GM18505 (cell line): ENCODE data around the gene CABP2.
"Not testable (repeated sequence)": the region's sequence is repeated elsewhere in the genome, so short reads cannot be mapped to it uniquely, and the experiment has no call there.

Experiments used
- ATAC-seq: cut with Tn5 transposase; IDR thresholded peaks from one replicate; pipeline ENCODE4 v1.9.1; 2021; ENCODE audit not compliant: unreplicated experiment
- POLR2A ChIP-seq: IDR thresholded peaks from 4 replicates; pipeline ENCODE4 v1.6.1; 2011; ENCODE audit warnings: borderline replicate concordance; ENCODE audit not compliant: insufficient read depth, insufficient read length; ENCODE audit errors: extremely low read depth

Gene CABP2

DNA sequence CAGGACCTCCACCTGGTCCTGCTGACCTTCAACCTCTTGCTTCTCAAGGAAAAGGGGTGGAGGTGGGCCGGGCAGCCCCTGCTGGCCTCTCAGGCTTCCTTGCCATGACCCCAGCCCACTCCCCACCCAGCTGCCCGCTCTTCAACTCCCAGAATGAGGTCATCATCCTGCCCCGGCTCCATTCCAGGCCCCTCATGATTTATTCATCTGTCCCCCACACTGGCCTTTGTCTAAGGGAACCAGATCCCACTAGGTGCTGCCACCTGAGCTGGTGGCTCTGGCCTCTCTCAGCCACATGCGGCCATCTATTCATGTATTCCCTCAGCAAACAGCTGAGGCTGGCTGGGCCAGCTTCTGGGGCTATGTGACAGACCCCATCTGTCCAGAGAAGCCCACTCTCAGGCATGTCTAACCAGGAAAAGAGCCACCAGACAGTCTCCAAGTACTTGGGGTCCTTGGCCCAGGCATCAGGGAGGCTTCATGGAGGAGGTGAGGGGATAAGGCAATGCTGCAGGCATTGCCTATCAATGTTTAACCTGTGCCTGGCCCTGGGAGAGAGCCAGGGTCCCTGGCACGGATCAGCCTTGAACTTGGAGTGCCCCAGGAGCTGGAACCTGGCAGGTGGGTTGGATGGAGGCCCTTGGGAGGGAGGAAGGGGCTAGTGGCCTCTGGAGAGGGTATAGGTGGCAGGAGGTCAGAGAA lies 2.2 kb upstream of the CABP2 start:
- TF ChIP-seq POLR2A: no peak
- ATAC-seq: no peak

- no peak for ATAC-seq
- no peak for TF ChIP-seq POLR2A
Measured at GRCh38 chr11:67524480-67524808, 1.2 kb upstream of the CABP2 start.

- ATAC-seq: no peak
- no peak for TF ChIP-seq POLR2A
Measured at GRCh38 chr11:67523556-67524479, 572 bp upstream of the CABP2 start.

GRCh38 chr11:67522338-67522737 lies 908 bp downstream of the CABP2 start:
- ATAC-seq: no peak
- TF ChIP-seq POLR2A: no peak

DNA sequence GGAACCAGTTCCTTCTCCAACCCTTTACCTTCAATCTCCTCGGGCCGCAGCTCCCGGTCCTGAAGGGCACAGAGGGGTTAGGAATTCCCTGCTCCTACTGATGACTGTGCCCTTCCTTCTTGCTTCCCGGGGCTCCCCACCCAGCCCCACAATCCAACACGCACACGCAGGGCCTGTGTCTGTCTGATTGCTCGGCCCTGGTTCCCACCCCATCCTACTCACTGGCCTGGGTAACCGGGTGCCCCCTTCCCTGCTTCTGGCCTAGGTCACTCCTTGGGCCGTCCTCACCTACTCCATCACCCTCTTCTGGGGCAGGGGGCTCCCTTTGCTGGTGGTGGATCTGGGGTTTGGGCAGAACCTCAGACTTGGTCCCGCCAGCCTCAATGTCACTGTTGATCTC lies 1.3 kb downstream of the CABP2 start:
- ATAC-seq: no peak
- no peak for TF ChIP-seq POLR2A

- ATAC-seq: no peak
- no peak for TF ChIP-seq POLR2A
Measured at GRCh38 chr11:67520856-67521824, 2.1 kb downstream of the CABP2 start.

GRCh38 chr11:67519726-67520125 lies 3.5 kb downstream of the CABP2 start:
- no peak for ATAC-seq
- TF ChIP-seq POLR2A: no peak

DNA sequence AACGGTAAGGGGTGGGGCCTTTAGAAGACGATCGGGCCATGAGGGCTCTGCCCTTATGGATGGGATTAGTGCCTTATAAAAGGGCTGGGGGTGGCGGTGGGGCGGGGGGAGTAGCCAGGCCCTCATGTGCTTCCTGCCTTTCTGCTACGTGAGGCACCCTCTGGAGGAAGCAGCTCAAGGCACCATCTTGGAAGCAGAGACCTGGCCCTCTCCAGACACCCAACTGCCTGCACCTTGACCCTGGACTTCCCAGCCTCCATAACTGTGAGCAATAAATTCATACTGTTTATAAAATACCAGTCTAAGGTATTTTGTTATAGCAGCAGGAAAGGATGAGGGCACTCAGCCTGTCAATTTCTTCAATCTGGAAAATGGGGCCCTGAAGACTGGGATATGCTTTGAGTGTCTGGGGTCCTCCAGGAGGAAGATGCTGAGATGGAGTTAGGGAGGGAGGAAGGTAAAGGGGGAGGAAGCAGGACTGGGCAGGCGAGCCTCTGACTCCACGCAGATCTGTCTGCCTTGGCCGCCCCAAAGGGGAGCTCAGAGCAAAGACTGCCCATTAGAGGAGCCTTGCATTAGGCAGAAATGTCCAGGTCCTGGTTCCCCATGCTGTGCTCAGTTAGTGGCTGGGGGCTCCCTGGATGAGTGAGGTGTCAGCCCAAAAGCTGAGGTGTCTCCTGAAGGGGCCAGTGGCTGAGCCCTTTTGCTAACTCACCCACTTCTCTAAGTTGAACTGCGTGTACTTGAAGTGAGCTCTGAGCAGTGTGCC lies 5.3 kb downstream of the CABP2 start:
- no peak for TF ChIP-seq POLR2A
- ATAC-seq: no peak

GRCh38 chr11:67516806-67517205 lies 6.4 kb downstream of the CABP2 start:
- no peak for TF ChIP-seq POLR2A
- ATAC-seq: no peak

- ATAC-seq: no peak
- no peak for TF ChIP-seq POLR2A
Measured at GRCh38 chr11:67514116-67514515, 9.1 kb downstream of the CABP2 start.

- not testable (repeated sequence) for ATAC-seq
Measured at GRCh38 chr11:67511558-67511957, 11.7 kb downstream of the CABP2 start.

DNA sequence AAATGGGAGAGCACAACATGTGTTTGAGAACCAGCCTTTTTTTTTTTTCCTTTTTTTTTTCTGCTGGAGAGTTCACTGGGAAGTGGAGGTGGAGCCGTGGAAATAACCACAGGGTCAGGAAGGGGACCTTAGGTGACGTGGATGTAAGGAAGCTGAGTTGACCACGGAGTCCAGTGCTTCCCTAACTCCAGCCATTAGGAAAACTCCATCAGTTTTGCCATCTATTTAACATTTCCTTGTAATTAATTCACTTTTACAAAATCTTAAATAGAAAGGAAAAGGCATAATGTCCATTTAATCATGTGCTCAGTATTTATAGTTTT lies 13.3 kb downstream of the CABP2 start:
- no peak for TF ChIP-seq POLR2A
- ATAC-seq: no peak

- TF ChIP-seq POLR2A: no peak
- peak; percentile 42 for ATAC-seq
Measured at GRCh38 chr11:67508486-67509121, 14.6 kb downstream of the CABP2 start.

- ATAC-seq: peak; percentile 64
- TF ChIP-seq POLR2A: peak; percentile 81
Measured at GRCh38 chr11:67507864-67508485, 15.3 kb downstream of the CABP2 start, which contains the start of gene CDK2AP2. CDK2AP2 (minus strand) TSS chr11:67508162; CDS start chr11:67508082, 80 bp downstream.
